Osteocyte (in vitro differentiated cells): ENCODE data around the gene NFIB. TPM values are rescaled to one million over a fixed set of nuclear protein-coding genes. Genes with fewer than 3 reads are reported as not detected.
A peak's percentile ranks its signal among the peaks of the same experiment; 100 is the strongest.

Source experiments
- DNase-seq: peaks from one replicate; pipeline ENCODE4 v3.0.0; 2021; ENCODE audit warnings: mixed read lengths; ENCODE audit not compliant: unreplicated experiment; ENCODE audit errors: extremely low spot score
- H3K27ac Mint-ChIP-seq: one replicate; pipeline ENCODE4 v1.8.0; 2021; ENCODE audit warnings: mild to moderate bottlenecking, mixed read lengths; ENCODE audit not compliant: unreplicated experiment
- H3K27me3 Mint-ChIP-seq: one replicate; pipeline ENCODE4 v1.8.0; 2021; ENCODE audit warnings: mixed read lengths; ENCODE audit not compliant: unreplicated experiment
- H3K36me3 Mint-ChIP-seq: one replicate; pipeline ENCODE4 v1.8.0; 2021; ENCODE audit warnings: mixed read lengths; ENCODE audit not compliant: unreplicated experiment
- H3K4me1 Mint-ChIP-seq: one replicate; pipeline ENCODE4 v1.8.0; 2021; ENCODE audit warnings: mixed read lengths; ENCODE audit not compliant: unreplicated experiment
- H3K4me3 Mint-ChIP-seq: one replicate; pipeline ENCODE4 v1.8.0; 2021; ENCODE audit warnings: mild to moderate bottlenecking, moderate library complexity, mixed read lengths; ENCODE audit not compliant: unreplicated experiment
- H3K9me3 Mint-ChIP-seq: one replicate; pipeline ENCODE4 v1.8.0; 2021; ENCODE audit warnings: mixed read lengths; ENCODE audit not compliant: unreplicated experiment
- CTCF ChIP-seq: fragments of 200-600 bp; sonication (generic); IDR thresholded peaks from 2 replicates; pipeline ENCODE4 v1.5.0; 2021; ENCODE audit warnings: antibody characterized with exemption, mild to moderate bottlenecking, moderate library complexity
- total RNA-seq: library from RNA; stranded (reverse); gene quantifications from 2 replicates; pipeline ENCODE4 v1.2.1, GENCODE V29; 2021

The NFIB gene
- total RNA-seq, 1 donor from 2014 or later, result 36.1 TPM

- Mint-ChIP-seq H3K27ac (no peak overlapping the region), H3K27me3 (no peaks in the 10 kb centered on the region), H3K9me3 (no peaks in the 10 kb centered on the region), H3K36me3 (peaks cover 24% of the 10 kb centered on the region), H3K4me3 (no peak overlapping the region), H3K4me1 (peaks cover 6% of the 10 kb centered on the region)
- DNase-seq, result no peak
- TF ChIP-seq CTCF, result no peak
These were observed 209.4 kb downstream of the NFIB start for GRCh38 chr9:14104496-14104895.

- Mint-ChIP-seq H3K27me3 (no peaks in the 10 kb centered on the region), H3K27ac (no peak overlapping the region), H3K36me3 (peaks cover 18% of the 10 kb centered on the region), H3K9me3 (no peaks in the 10 kb centered on the region), H3K4me1 (peaks cover 20% of the 10 kb centered on the region), H3K4me3 (no peak overlapping the region)
- DNase-seq, result no peak
- TF ChIP-seq CTCF, result no peak
These were observed 210.8 kb downstream of the NFIB start for GRCh38 chr9:14103115-14103514.

GRCh38 chr9:14099737-14100136 is 214.2 kb downstream of the NFIB start:
- no peaks in the 10 kb centered on the region for H3K27me3 Mint-ChIP-seq
- no peak for TF ChIP-seq CTCF
- no peak for DNase-seq
- no peak overlapping the region for H3K27ac Mint-ChIP-seq
- peaks cover 42% of the 10 kb centered on the region for H3K4me1 Mint-ChIP-seq
- peaks cover 4% of the 10 kb centered on the region for H3K36me3 Mint-ChIP-seq
- H3K4me3 Mint-ChIP-seq, result no peak overlapping the region
- H3K9me3 Mint-ChIP-seq, result no peaks in the 10 kb centered on the region

- no peak for DNase-seq
- no peaks in the 10 kb centered on the region for H3K27me3 Mint-ChIP-seq
- H3K9me3 Mint-ChIP-seq, result no peaks in the 10 kb centered on the region
- H3K27ac Mint-ChIP-seq, result peak overlapping the region; percentile 89
- no peak overlapping the region for H3K4me3 Mint-ChIP-seq
- TF ChIP-seq CTCF, result no peak
- peaks cover 42% of the 10 kb centered on the region for H3K4me1 Mint-ChIP-seq
- no peaks in the 10 kb centered on the region for H3K36me3 Mint-ChIP-seq
These were observed 215.3 kb downstream of the NFIB start for GRCh38 chr9:14098486-14099180.

GRCh38 chr9:14097666-14098415 is 216.1 kb downstream of the NFIB start:
- no peaks in the 10 kb centered on the region for H3K27me3 Mint-ChIP-seq
- peaks cover 2% of the 10 kb centered on the region for H3K36me3 Mint-ChIP-seq
- TF ChIP-seq CTCF, result no peak
- peak overlapping the region; percentile 89 for H3K27ac Mint-ChIP-seq
- H3K9me3 Mint-ChIP-seq, result no peaks in the 10 kb centered on the region
- peaks cover 38% of the 10 kb centered on the region for H3K4me1 Mint-ChIP-seq
- no peak for DNase-seq
- H3K4me3 Mint-ChIP-seq, result peak overlapping the region; percentile 33
